OCI-LY7 (cell line): ENCODE data around the gene XPNPEP3. TPM values are rescaled to one million over a fixed set of nuclear protein-coding genes. Genes with fewer than 3 reads are reported as not detected.

ENCODE experiments used
- BruUV-seq: library from RNA; stranded (reverse); fragments of 400-500 nt; replicated peaks from 2 replicates; lab custom pipeline; 2021; lab: Mats Ljungman, UMichigan
- CTCF ChIA-PET: fragments of 300-600 bp; sonication (Branson Sonifier 250); formaldehyde crosslinking; loops from one replicate; lab custom pipeline; 2022; ENCODE audit warnings: antibody characterized with exemption; ENCODE audit not compliant: unreplicated experiment; lab: Charles Lee
- POLR2A ChIA-PET: fragments of 300-600 bp; sonication (Branson Sonifier 250); formaldehyde crosslinking; loops from one replicate; lab custom pipeline; 2022; ENCODE audit warnings: antibody characterized with exemption; lab: Charles Lee
- DNase-seq: peaks from one replicate; pipeline ENCODE4 v3.0.0-alpha.2; 2015; ENCODE audit warnings: low spot score
- H2AFZ ChIP-seq: fragments of 200-600 bp; sonication (generic), shearing (Covaris generic); 2 replicates; pipeline ENCODE4 v1.6.1; 2014; ENCODE audit warnings: mild to moderate bottlenecking, antibody characterized with exemption, low read length, moderate library complexity
- H3K27ac ChIP-seq: fragments of 200-600 bp; sonication (generic); 2 replicates; pipeline ENCODE4 v1.5.1; 2014; ENCODE audit warnings: mixed run types, low read depth, mild to moderate bottlenecking, moderate library complexity, low read length, inconsistent platforms; ENCODE audit not compliant: poor library complexity, severe bottlenecking
- H3K36me3 ChIP-seq: fragments of 200-600 bp; sonication (generic); 2 replicates; pipeline ENCODE4 v1.6.1; 2014; ENCODE audit warnings: mild to moderate bottlenecking, antibody characterized with exemption, low read length, moderate library complexity, mixed read lengths; ENCODE audit not compliant: insufficient read depth
- H3K4me1 ChIP-seq: fragments of 200-600 bp; sonication (generic); 2 replicates; pipeline ENCODE4 v1.5.1; 2014; ENCODE audit warnings: mild to moderate bottlenecking, low read length; ENCODE audit not compliant: insufficient read depth, poor library complexity, severe bottlenecking
- H3K4me2 ChIP-seq: fragments of 200-600 bp; sonication (generic); 2 replicates; pipeline ENCODE4 v1.6.1; 2014; ENCODE audit warnings: mild to moderate bottlenecking, low read length
- H3K4me3 ChIP-seq: fragments of 200-600 bp; sonication (generic); 2 replicates; pipeline ENCODE4 v1.5.1; 2014; ENCODE audit warnings: mild to moderate bottlenecking, low read depth, low read length; ENCODE audit not compliant: poor library complexity, severe bottlenecking
- H3K79me2 ChIP-seq: fragments of 200-600 bp; sonication (generic); 2 replicates; pipeline ENCODE4 v1.6.1; 2016; ENCODE audit warnings: low read depth, mild to moderate bottlenecking, low read length, moderate library complexity, mixed read lengths; ENCODE audit not compliant: insufficient read depth
- H3K9me2 ChIP-seq: fragments of 200-600 bp; sonication (generic); 2 replicates; pipeline ENCODE4 v1.6.1; 2016; ENCODE audit warnings: mild to moderate bottlenecking, low read length, mixed read lengths; ENCODE audit not compliant: insufficient read depth
- H3K9me3 ChIP-seq: fragments of 200-600 bp; sonication (generic); 2 replicates; pipeline ENCODE4 v1.6.1; 2014; ENCODE audit warnings: mild to moderate bottlenecking, mixed run types, low read length, mixed read lengths
- H4K20me1 ChIP-seq: fragments of 200-600 bp; sonication (generic); 2 replicates; pipeline ENCODE4 v1.6.1; 2014; ENCODE audit warnings: mild to moderate bottlenecking, antibody characterized with exemption, low read length, moderate library complexity, mixed read lengths; ENCODE audit not compliant: insufficient read depth
- CTCF ChIP-seq: fragments of 200-600 bp; sonication (generic); conservative IDR thresholded peaks from 2 replicates; pipeline ENCODE4 v1.5.1; 2014; ENCODE audit warnings: mild to moderate bottlenecking, antibody characterized with exemption, low read length, moderate library complexity, mixed read lengths
- EZH2phosphoT487 ChIP-seq: fragments of 200-600 bp; sonication (generic); IDR thresholded peaks from 2 replicates; pipeline ENCODE4 v1.6.1; 2018; ENCODE audit warnings: low read depth, borderline replicate concordance, mild to moderate bottlenecking, mixed run types, antibody characterized with exemption, low read length, moderate library complexity, mixed read lengths
- intact Hi-C: fragments of 100-400 bp; cut with micrococcal nuclease; formaldehyde crosslinking; loops from one replicate; pipeline ENCODE4 v1.10.0; 2022; ENCODE audit not compliant: unreplicated experiment
- total RNA-seq, 2 experiments: library from RNA; depleted of rRNA in 1 of 2; stranded (reverse); fragments of >200 nt in 1 of 2; shearing (Covaris generic) in 1 of 2; gene quantifications; 2 replicates each; pipeline ENCODE4 v1.2.3, GENCODE V29; 2014 to 2022

Gene XPNPEP3
- total RNA-seq, 2 experiments from 2014 or later, result 12.2 to 22.4 TPM

GRCh38 chr22:40973144-40973543 is 116.2 kb downstream of the XPNPEP3 start:
- ChIA-PET CTCF (interaction anchor here (0.8 kb wide), 1 partner anchor 9 kb away, joined by 3 read pairs; no protein-coding TSS in a partner anchor), POLR2A (interaction anchor here (0.7 kb wide), 2 partner anchors 10 to 116 kb away, joined by 3 to 6 read pairs; no protein-coding TSS in a partner anchor)
- H3K36me3 ChIP-seq, result peaks cover 52% of the 10 kb centered on the region
- no peak overlapping the region for H3K4me3 ChIP-seq
- no peak overlapping the region for H3K4me2 ChIP-seq
- H4K20me1 ChIP-seq, result peaks cover 3% of the 10 kb centered on the region; the same call in 1 of the 2 replicates
- no peaks in the 10 kb centered on the region for H3K4me1 ChIP-seq
- no peak overlapping the region for H3K27ac ChIP-seq
- H2AFZ ChIP-seq, result no peak overlapping the region
- intact Hi-C loops, result no loop called here
- DNase-seq, result no peak
- TF ChIP-seq EZH2phosphoT487 (no peak), CTCF (no peak)
- no peaks in the 10 kb centered on the region for H3K9me2 ChIP-seq
- H3K79me2 ChIP-seq, result no peaks in the 10 kb centered on the region
- BruUV-seq, result no TSS peak
- no peaks in the 10 kb centered on the region for H3K9me3 ChIP-seq

GRCh38 chr22:40975366-40975765 is 118.4 kb downstream of the XPNPEP3 start:
- no peak for TF ChIP-seq EZH2phosphoT487
- no peak for TF ChIP-seq CTCF
- Histone ChIP-seq H3K36me3 (peaks cover 30% of the 10 kb centered on the region), H3K79me2 (no peaks in the 10 kb centered on the region), H4K20me1 (peaks cover 1% of the 10 kb centered on the region; the same call in 1 of the 2 replicates), H2AFZ (no peak overlapping the region), H3K9me2 (no peaks in the 10 kb centered on the region), H3K9me3 (no peaks in the 10 kb centered on the region), H3K4me2 (no peak overlapping the region), H3K27ac (no peak overlapping the region), H3K4me3 (no peak overlapping the region), H3K4me1 (no peaks in the 10 kb centered on the region)
- POLR2A ChIA-PET, result no interaction called here
- CTCF ChIA-PET, result no interaction called here
- DNase-seq, result no peak
- BruUV-seq, result no TSS peak
- intact Hi-C loops, result no loop called here

- TF ChIP-seq CTCF (no peak), EZH2phosphoT487 (no peak)
- intact Hi-C loops, result no loop called here
- CTCF ChIA-PET, result no interaction called here
Observed at GRCh38 chr22:40976866-40977700, 120.1 kb downstream of the XPNPEP3 start.

More at GRCh38 chr22:40976866-40977700, 120.1 kb downstream of the XPNPEP3 start:
- H3K9me3 ChIP-seq, result no peaks in the 10 kb centered on the region
- no peak overlapping the region for H3K27ac ChIP-seq
- no peak overlapping the region for H3K4me2 ChIP-seq
- BruUV-seq, result no TSS peak
- no peaks in the 10 kb centered on the region for H3K4me1 ChIP-seq
- no peak for DNase-seq
- H3K79me2 ChIP-seq, result no peaks in the 10 kb centered on the region
- H3K4me3 ChIP-seq, result no peak overlapping the region
- no peaks in the 10 kb centered on the region for H4K20me1 ChIP-seq
- H3K36me3 ChIP-seq, result peaks cover 17% of the 10 kb centered on the region
- no peak overlapping the region for H2AFZ ChIP-seq
- POLR2A ChIA-PET, result interaction anchor here (0.8 kb wide), 1 partner anchor 11 kb away, joined by 6 read pairs; no protein-coding TSS in a partner anchor
- H3K9me2 ChIP-seq, result no peaks in the 10 kb centered on the region
